Loucy (cell line): ENCODE results near the gene C3orf18.

Source experiments
- H2AFZ ChIP-seq: fragments of 200-600 bp; sonication (generic); 2 replicates; pipeline ENCODE4 v1.6.0; 2016; ENCODE audit warnings: antibody characterized with exemption, mild to moderate bottlenecking, low read length, moderate library complexity
- H3F3A ChIP-seq: fragments of 200-600 bp; 2 replicates; pipeline ENCODE4 v1.6.0; 2016; ENCODE audit warnings: antibody characterized with exemption, low read depth, mild to moderate bottlenecking
- H3K27me3 ChIP-seq: fragments of 200-600 bp; sonication (generic); 2 replicates; pipeline ENCODE4 v1.6.1; 2014; ENCODE audit warnings: low read length, mild to moderate bottlenecking; ENCODE audit not compliant: insufficient read depth, poor library complexity, severe bottlenecking
- H3K36me3 ChIP-seq: fragments of 200-600 bp; sonication (generic); 2 replicates; pipeline ENCODE4 v1.6.1; 2016; ENCODE audit warnings: low read length; ENCODE audit not compliant: insufficient read depth
- H3K4me1 ChIP-seq: fragments of 200-600 bp; sonication (generic); 2 replicates; pipeline ENCODE4 v1.5.1; 2014; ENCODE audit warnings: low read length, mild to moderate bottlenecking; ENCODE audit not compliant: insufficient read depth, poor library complexity, severe bottlenecking
- H3K4me2 ChIP-seq: fragments of 200-600 bp; sonication (generic); 2 replicates; pipeline ENCODE4 v1.6.0; 2014; ENCODE audit warnings: antibody characterized with exemption, low read length, low read depth, mild to moderate bottlenecking; ENCODE audit not compliant: poor library complexity, severe bottlenecking
- H3K4me3 ChIP-seq: fragments of 200-600 bp; sonication (generic); 2 replicates; pipeline ENCODE4 v1.5.1; 2014; ENCODE audit warnings: low read length, mild to moderate bottlenecking, mixed read lengths; ENCODE audit not compliant: poor library complexity, severe bottlenecking
- H3K79me2 ChIP-seq: fragments of 200-600 bp; sonication (generic); 2 replicates; pipeline ENCODE4 v1.6.1; 2014; ENCODE audit warnings: low read length; ENCODE audit not compliant: insufficient read depth
- H3K9ac ChIP-seq: fragments of 200-600 bp; sonication (generic); 2 replicates; pipeline ENCODE4 v1.6.0; 2014; ENCODE audit warnings: mild to moderate bottlenecking, low read depth, low read length, moderate library complexity; ENCODE audit not compliant: poor library complexity, severe bottlenecking
- H3K9me2 ChIP-seq: fragments of 200-600 bp; sonication (generic); replicated peaks from 2 replicates; pipeline ENCODE4 v1.6.1; 2016; ENCODE audit warnings: low read depth, low read length, mixed read lengths
- H3K9me3 ChIP-seq: fragments of 200-600 bp; sonication (generic); 2 replicates; pipeline ENCODE4 v1.6.1; 2014; ENCODE audit warnings: mild to moderate bottlenecking, antibody characterized with exemption, low read length, low read depth; ENCODE audit not compliant: insufficient read depth
- H4K20me1 ChIP-seq: fragments of 200-600 bp; sonication (generic); 2 replicates; pipeline ENCODE4 v1.6.0; 2014; ENCODE audit warnings: antibody characterized with exemption, low read length, mild to moderate bottlenecking; ENCODE audit not compliant: insufficient read depth, poor library complexity, severe bottlenecking
- EZH2phosphoT487 ChIP-seq: fragments of 200-600 bp; IDR thresholded peaks from 2 replicates; pipeline ENCODE4 v1.6.1; 2018; ENCODE audit warnings: antibody characterized with exemption, mild to moderate bottlenecking, moderate library complexity, borderline replicate concordance
- TF ChIP-seq, protein P1 (sequence below): fragments of 200-600 bp; sonication (generic); conservative IDR thresholded peaks from 2 replicates; pipeline ENCODE4 v1.5.1; 2014; ENCODE audit warnings: mild to moderate bottlenecking, antibody characterized with exemption, low read length

C3orf18 gene

DNA sequence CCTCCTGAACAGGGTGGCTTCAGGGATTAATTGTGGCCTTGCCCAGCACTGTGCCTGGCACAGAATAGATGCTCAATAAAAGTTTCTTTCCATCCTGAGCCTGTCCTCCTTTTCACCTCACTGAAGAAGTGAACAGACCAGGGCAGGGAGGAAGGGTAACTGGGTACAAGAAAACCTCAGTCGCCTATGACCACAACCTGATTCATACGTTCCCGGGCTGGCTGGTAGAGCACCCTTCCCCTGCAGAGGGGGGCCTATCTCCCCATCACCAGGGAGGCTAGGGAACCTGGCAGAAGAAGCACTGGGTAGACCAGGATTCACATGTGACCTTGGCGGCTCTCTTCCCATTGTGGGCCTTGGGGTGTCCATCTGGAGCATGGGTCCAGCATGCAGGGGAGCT lies 36.3 kb downstream of the C3orf18 start:
- Histone ChIP-seq H3K9ac (no peak overlapping the region), H2AFZ (no peak overlapping the region), H3K4me3 (no peak overlapping the region), H4K20me1 (no peaks in the 10 kb centered on the region), H3K9me3 (no peaks in the 10 kb centered on the region), H3F3A (no peaks in the 10 kb centered on the region), H3K27me3 (no peaks in the 10 kb centered on the region), H3K36me3 (no peaks in the 10 kb centered on the region), H3K9me2 (no peaks in the 10 kb centered on the region), H3K4me2 (no peak overlapping the region), H3K79me2 (no peaks in the 10 kb centered on the region), H3K4me1 (no peaks in the 10 kb centered on the region)
- TF ChIP-seq, protein P1, sequence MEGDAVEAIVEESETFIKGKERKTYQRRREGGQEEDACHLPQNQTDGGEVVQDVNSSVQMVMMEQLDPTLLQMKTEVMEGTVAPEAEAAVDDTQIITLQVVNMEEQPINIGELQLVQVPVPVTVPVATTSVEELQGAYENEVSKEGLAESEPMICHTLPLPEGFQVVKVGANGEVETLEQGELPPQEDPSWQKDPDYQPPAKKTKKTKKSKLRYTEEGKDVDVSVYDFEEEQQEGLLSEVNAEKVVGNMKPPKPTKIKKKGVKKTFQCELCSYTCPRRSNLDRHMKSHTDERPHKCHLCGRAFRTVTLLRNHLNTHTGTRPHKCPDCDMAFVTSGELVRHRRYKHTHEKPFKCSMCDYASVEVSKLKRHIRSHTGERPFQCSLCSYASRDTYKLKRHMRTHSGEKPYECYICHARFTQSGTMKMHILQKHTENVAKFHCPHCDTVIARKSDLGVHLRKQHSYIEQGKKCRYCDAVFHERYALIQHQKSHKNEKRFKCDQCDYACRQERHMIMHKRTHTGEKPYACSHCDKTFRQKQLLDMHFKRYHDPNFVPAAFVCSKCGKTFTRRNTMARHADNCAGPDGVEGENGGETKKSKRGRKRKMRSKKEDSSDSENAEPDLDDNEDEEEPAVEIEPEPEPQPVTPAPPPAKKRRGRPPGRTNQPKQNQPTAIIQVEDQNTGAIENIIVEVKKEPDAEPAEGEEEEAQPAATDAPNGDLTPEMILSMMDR = no peak
- no peak for TF ChIP-seq EZH2phosphoT487

DNA sequence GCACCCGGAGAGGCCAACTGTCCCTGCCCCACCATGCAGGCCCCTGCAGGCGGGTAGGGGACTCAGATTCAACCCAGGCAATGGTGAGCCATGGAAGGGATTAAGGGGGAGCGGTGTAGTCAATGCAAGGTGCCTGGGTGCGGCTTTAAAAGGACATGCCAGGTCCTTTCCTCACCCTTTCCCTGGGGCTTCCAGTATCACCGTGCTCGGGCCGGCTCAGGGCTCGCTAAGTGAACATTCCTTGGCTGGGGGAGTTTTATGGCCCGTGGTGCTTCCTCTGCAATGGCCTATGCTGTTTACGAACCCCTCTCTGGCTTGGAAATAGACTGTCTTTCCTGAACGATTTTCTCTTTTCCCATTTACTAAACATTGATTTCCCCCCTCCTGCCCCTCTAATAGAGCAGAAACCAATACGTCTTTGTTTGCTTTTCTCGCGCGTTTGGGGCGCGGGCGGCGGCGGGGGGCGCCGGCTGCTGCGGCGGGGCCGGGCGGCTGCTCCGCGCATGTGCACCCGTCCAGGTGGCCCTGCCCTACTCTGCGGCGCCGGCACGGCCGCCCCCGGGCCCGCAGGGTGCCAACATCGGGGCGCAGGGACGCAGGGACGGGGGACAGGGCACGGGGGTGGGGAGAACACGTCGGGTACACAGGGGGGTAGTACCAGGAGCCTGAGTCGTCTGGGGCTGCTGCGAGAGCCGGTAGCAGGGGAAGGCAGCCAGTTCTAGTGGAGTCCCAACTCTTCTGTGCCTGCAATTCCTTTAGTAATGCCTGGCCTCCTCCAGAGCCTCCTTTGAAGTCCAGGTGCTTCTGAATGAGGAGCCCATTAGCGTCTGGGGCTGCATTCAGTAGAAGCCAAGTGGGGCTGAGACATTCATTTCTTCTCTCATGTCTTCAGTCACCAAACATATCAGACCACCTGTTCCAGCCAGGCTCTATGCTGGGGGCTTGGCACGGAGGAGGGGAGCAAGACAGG lies 37.3 kb downstream of the C3orf18 start:
- H3K36me3 ChIP-seq = no peaks in the 10 kb centered on the region
- TF ChIP-seq, protein P1 = no peak
- TF ChIP-seq EZH2phosphoT487 = no peak
- H3F3A ChIP-seq = no peaks in the 10 kb centered on the region
- no peak overlapping the region for H3K4me2 ChIP-seq
- no peaks in the 10 kb centered on the region for H4K20me1 ChIP-seq
- no peak overlapping the region for H3K9ac ChIP-seq
- no peaks in the 10 kb centered on the region for H3K9me2 ChIP-seq
- H3K4me1 ChIP-seq = no peaks in the 10 kb centered on the region
- no peaks in the 10 kb centered on the region for H3K9me3 ChIP-seq
- no peaks in the 10 kb centered on the region for H3K27me3 ChIP-seq
- H3K4me3 ChIP-seq = no peak overlapping the region
- H2AFZ ChIP-seq = no peak overlapping the region
- H3K79me2 ChIP-seq = no peaks in the 10 kb centered on the region

DNA sequence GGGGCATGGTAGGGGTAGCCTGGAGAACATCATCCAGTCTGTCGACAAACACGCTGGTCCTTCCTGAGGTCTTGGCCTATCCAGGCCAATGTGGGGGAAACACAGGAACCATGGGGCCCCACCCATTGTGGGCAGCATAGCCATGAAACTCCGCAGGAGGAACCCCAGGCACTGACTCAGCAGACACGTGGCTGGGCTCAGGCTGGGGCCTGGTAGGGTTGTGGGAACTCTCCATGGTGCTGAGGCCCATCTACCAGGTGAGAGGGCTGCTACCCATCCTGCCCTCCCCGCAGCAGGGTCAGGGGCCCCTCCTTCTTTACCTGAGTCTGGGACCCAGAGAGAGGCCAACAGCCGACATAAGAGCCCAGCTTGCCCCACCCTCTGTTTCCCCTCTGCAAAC lies 41.6 kb downstream of the C3orf18 start:
- Histone ChIP-seq H3K9me2 (no peaks in the 10 kb centered on the region), H3F3A (no peaks in the 10 kb centered on the region), H3K4me2 (no peak overlapping the region), H3K36me3 (no peaks in the 10 kb centered on the region), H2AFZ (no peak overlapping the region), H3K79me2 (no peaks in the 10 kb centered on the region), H4K20me1 (no peaks in the 10 kb centered on the region), H3K4me1 (no peaks in the 10 kb centered on the region), H3K4me3 (no peak overlapping the region), H3K27me3 (no peaks in the 10 kb centered on the region), H3K9ac (no peak overlapping the region), H3K9me3 (no peaks in the 10 kb centered on the region)
- TF ChIP-seq, protein P1 = no peak
- no peak for TF ChIP-seq EZH2phosphoT487
